OCI-LY1 (cell line): ENCODE results near the gene ZNF101.

ENCODE experiments used
- CTCF ChIP-seq: fragments of 200-600 bp; sonication (generic), shearing (Covaris generic); IDR thresholded peaks from 2 replicates; pipeline ENCODE4 v1.5.1; 2017; ENCODE audit warnings: mild to moderate bottlenecking, antibody characterized with exemption, low read length, moderate library complexity, mixed read lengths
- EZH2 ChIP-seq: fragments of 200-600 bp; sonication (generic), shearing (Covaris generic); IDR thresholded peaks from 2 replicates; pipeline ENCODE4 v1.8.0; 2017; ENCODE audit warnings: borderline replicate concordance, mixed run types, mild to moderate bottlenecking, antibody characterized with exemption, low read length, moderate library complexity, mixed read lengths

DNA sequence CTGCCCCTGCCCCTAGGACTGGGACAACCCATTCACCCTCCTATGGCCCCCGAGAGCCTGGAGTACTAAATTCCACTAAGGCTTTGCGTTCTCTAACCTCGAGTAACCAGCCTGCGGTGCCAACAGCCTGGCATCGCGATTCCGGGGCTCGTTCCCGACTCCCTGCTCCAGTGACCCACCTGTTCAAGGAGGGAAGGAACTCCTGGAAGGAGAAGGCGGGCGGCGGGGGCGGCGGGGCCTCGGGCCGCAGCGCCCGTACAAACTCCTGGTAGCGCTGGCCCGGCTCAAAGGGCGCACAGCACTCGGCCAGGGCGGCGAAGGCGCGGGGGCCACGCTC is 31.5 kb upstream of the ZNF101 start:
- TF ChIP-seq CTCF: no peak
- no peak for TF ChIP-seq EZH2
